BLaER1 (cell line): Measurements from ENCODE around the gene RAB3A.

Experiments used
- H3K27ac ChIP-seq: shearing (Covaris generic); formaldehyde crosslinking; 2 replicates; pipeline ENCODE4 v1.8.1; 2022
- H3K27me3 ChIP-seq: shearing (Covaris generic); formaldehyde crosslinking; 2 replicates; pipeline ENCODE4 v1.8.1; 2022
- H3K36me3 ChIP-seq: shearing (Covaris generic); formaldehyde crosslinking; 2 replicates; pipeline ENCODE4 v1.8.1; 2022
- H3K4me1 ChIP-seq: shearing (Covaris generic); formaldehyde crosslinking; 2 replicates; pipeline ENCODE4 v1.8.1; 2022
- H3K4me2 ChIP-seq: shearing (Covaris generic); formaldehyde crosslinking; 2 replicates; pipeline ENCODE4 v1.8.1; 2022
- H3K4me3 ChIP-seq: shearing (Covaris generic); formaldehyde crosslinking; 2 replicates; pipeline ENCODE4 v1.8.1; 2022
- H3K9ac ChIP-seq: shearing (Covaris generic); formaldehyde crosslinking; 2 replicates; pipeline ENCODE4 v1.8.1; 2022
- H3K9me3 ChIP-seq: shearing (Covaris generic); formaldehyde crosslinking; 2 replicates; pipeline ENCODE4 v1.8.1; 2022
- H4K20me1 ChIP-seq: shearing (Covaris generic); formaldehyde crosslinking; 2 replicates; pipeline ENCODE4 v1.8.1; 2022
- Cebpa-rat ChIP-seq: shearing (Covaris generic); IDR thresholded peaks from 2 replicates; pipeline ENCODE4 v1.8.1; 2022

RAB3A gene

DNA sequence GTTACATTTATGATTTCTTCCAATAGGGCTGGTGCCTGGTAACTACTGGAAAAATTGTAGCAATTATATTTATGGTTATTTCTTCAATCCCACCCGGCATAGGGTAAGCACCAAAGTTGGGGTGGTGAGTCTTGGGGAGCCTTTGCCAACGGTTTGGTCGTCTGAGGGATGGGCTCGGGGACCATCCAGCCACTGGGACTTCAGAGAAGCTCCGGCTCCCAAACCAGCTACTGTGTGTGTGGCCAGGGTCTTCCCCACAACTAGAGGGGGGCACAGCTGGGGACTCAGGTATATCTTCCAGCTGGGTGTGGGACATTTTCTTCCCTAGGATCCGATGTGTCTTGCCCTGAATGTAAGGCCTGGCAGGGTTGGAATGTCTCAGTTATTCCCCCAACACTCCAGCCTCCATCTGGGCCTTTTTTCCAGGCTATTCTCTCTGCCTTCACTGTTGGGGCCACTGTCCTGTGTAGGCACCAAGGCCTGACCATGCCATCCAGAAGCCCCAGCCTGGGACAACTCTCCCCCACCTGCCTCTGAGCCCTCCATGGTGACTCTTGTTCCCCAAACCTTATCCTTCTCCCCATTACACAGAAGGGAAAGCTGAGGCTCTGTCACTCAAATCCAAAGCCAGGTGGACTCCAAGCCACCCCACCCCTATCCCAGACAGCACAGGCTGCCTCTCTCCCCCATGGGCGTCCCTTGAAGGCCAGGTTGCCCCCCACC lies 31.4 kb downstream of the RAB3A start:
- H4K20me1 ChIP-seq = no peaks in the 10 kb centered on the region
- H3K4me3 ChIP-seq = no peak overlapping the region
- H3K27ac ChIP-seq = peak overlapping the region; percentile 69; the same call in 1 of the 2 replicates
- no peak for TF ChIP-seq Cebpa-rat
- peaks cover 21% of the 10 kb centered on the region for H3K36me3 ChIP-seq
- no peaks in the 10 kb centered on the region for H3K9me3 ChIP-seq
- peaks cover 74% of the 10 kb centered on the region for H3K4me1 ChIP-seq
- H3K4me2 ChIP-seq = peak overlapping the region; percentile 92
- no peaks in the 10 kb centered on the region for H3K27me3 ChIP-seq
- H3K9ac ChIP-seq = peak overlapping the region; percentile 69; the same call in 1 of the 2 replicates

DNA sequence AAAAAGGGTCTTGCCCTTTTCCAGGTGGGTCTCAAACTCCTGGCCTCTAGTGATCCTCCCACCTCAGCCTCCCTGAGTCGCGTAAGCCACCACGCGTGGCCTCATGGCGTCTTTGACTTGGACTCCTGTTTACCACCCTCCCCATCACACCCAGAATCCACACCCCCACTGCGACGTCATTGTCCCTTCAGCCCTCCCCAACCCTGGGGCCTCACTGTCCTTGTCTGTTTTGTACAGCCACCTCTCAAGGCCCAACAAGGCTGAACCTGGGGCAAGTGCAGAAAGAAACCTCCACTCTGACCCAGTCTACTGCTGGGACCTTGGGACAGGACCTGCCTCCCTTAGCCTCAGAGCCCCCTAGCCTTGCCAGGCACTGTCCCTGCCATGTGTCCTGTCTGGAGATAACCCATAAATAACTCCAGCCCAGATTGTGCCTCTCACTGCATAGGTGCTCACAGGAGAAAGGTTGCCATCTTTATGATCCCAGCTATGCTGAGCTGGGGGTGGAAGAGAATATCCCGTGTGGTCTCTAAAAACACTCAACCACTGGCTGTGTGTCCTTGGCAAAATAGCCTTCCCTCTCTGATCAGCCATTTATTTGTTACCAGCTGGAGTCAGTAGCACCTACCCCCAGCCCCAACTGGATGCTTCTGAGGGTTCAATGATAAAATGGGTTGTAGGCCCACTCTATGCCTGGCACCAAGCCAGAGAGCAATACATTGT lies 32.1 kb downstream of the RAB3A start:
- no peaks in the 10 kb centered on the region for H4K20me1 ChIP-seq
- peak overlapping the region; percentile 92 for H3K4me2 ChIP-seq
- H3K4me3 ChIP-seq = no peak overlapping the region
- TF ChIP-seq Cebpa-rat = no peak
- H3K9ac ChIP-seq = peak overlapping the region; percentile 42; the same call in 1 of the 2 replicates
- no peaks in the 10 kb centered on the region for H3K9me3 ChIP-seq
- H3K4me1 ChIP-seq = peaks cover 74% of the 10 kb centered on the region
- H3K27me3 ChIP-seq = no peaks in the 10 kb centered on the region
- H3K27ac ChIP-seq = peak overlapping the region; percentile 69; the same call in 1 of the 2 replicates
- H3K36me3 ChIP-seq = peaks cover 24% of the 10 kb centered on the region

DNA sequence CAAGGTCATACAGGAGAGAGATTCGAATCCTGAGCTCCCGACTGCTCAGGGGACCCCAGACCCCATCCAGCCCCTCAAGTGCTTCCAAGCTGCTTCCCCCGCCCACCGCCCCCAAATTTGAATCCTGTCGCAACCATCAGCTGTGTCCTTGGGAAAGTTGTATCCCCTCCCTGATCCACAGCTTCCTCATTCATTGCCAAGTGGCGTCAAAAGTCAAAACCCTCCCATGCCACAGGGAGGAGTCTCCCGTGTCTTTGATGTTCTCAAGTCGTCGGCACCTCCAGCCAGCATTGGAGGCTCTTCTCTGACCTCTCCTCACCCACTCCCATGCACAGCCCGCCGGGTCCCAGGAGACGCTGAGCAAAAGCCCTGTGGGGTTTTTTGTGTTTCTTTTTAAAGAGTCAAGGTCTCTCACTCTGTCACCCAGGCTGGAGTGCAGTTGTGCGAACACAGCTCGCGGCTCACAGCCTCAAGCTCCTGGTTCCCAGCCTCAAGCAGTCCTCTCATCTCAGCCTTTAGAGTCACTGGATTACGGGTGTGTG lies 33.1 kb downstream of the RAB3A start:
- no peaks in the 10 kb centered on the region for H4K20me1 ChIP-seq
- no peak overlapping the region for H3K4me3 ChIP-seq
- H3K4me1 ChIP-seq = peaks cover 74% of the 10 kb centered on the region
- H3K27me3 ChIP-seq = no peaks in the 10 kb centered on the region
- H3K4me2 ChIP-seq = peak overlapping the region; percentile 92
- TF ChIP-seq Cebpa-rat = no peak
- H3K27ac ChIP-seq = peak overlapping the region; percentile 78
- no peaks in the 10 kb centered on the region for H3K9me3 ChIP-seq
- H3K9ac ChIP-seq = peak overlapping the region; percentile 42; the same call in 1 of the 2 replicates
- peaks cover 33% of the 10 kb centered on the region for H3K36me3 ChIP-seq

DNA sequence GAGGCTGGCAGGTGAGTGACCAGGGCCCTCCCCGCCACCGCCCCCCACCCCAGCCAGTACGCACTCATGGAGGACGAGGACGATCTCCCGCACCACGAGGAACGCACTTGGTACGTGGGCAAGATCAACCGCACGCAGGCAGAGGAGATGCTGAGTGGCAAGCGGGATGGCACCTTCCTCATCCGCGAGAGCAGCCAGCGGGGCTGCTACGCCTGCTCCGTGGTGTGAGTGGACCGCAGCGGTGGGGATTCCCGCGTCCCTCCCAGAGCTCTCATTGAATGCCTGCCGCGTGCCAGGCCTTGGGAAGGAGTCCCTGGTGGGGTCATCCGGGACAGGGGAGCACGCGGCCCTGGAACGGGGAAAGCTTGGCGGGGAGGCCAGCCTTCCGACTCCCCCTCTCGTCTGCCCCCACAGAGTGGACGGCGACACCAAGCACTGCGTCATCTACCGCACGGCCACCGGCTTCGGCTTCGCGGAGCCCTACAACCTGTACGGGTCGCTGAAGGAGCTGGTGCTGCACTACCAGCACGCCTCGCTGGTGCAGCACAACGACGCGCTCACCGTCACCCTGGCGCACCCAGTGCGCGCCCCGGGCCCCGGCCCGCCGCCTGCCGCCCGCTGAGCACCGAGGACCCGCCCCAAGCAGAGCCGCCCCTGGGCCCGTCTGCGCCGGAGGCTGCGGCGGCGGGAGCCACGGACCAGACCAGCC lies 35.0 kb downstream of the RAB3A start:
- no peak for TF ChIP-seq Cebpa-rat
- no peak overlapping the region for H3K4me3 ChIP-seq
- peak overlapping the region; percentile 92 for H3K4me2 ChIP-seq

DNA sequence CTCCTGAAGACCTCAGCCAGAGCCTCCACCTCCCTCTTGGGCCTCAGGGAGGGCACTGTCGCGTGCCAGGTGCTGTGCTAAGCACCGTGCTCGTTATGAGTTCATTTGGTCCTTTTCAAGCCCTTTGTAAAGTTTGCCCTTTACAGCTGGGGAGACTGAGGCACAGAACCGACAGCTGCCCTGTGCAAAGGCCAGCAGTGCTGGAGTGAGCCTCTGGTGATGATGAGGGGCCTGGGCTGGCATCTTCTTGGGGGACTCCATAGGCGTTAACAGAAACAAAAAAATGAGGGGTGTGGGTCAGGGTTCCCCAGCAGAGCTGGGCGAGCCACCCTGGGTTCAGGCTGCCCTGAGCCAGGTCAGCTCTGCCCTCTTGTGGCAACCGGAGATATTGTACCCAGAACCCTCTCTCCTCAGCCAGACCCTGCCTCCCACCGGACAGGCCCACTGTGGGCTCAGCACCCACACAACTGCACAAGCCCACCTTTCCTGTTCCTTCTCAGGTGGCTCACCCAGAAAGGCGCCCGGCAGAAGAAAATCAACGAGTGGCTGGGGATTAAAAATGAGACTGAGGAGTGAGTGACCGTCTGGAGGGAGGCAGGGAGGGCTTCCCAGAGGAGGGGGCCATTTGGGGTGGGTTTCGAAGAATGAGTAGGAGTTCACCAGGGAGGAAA lies 35.7 kb downstream of the RAB3A start:
- Histone ChIP-seq H3K4me2 (no peak overlapping the region), H3K27ac (no peak overlapping the region), H4K20me1 (no peaks in the 10 kb centered on the region), H3K4me1 (peaks cover 50% of the 10 kb centered on the region), H3K4me3 (no peak overlapping the region), H3K9ac (no peak overlapping the region), H3K36me3 (peaks cover 57% of the 10 kb centered on the region), H3K9me3 (no peaks in the 10 kb centered on the region), H3K27me3 (no peaks in the 10 kb centered on the region)
- no peak for TF ChIP-seq Cebpa-rat

More for the DNA sequence above, 35.0 kb downstream of the RAB3A start:
- Histone ChIP-seq H3K9ac (0 out of 2 replicates have a peak overlapping the region, but pooled peaks have one; percentile 61), H4K20me1 (no peaks in the 10 kb centered on the region), H3K27me3 (no peaks in the 10 kb centered on the region), H3K9me3 (no peaks in the 10 kb centered on the region), H3K27ac (peak overlapping the region; percentile 78), H3K4me1 (peaks cover 57% of the 10 kb centered on the region), H3K36me3 (peaks cover 50% of the 10 kb centered on the region)

DNA sequence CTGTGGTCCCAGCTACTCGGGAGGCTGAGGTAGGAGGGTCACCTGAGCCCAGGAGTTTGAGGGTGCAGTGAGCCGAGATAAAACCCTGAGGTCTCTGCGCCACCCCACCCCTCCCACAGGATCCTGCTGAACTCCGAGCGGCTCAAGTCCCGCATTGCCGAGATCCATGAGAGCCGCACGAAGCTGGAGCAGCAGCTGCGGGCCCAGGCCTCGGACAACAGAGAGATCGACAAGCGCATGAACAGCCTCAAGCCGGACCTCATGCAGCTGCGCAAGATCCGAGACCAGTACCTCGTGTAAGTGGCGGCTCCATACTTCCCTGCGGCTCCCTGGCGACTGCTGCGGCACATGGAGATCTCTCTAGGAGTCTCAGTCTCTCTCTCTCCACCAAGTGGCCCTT lies 36.8 kb downstream of the RAB3A start:
- no peaks in the 10 kb centered on the region for H3K27me3 ChIP-seq
- H3K4me2 ChIP-seq = no peak overlapping the region
- H3K9ac ChIP-seq = no peak overlapping the region
- no peaks in the 10 kb centered on the region for H3K9me3 ChIP-seq
- H4K20me1 ChIP-seq = no peaks in the 10 kb centered on the region
- no peak for TF ChIP-seq Cebpa-rat
- H3K27ac ChIP-seq = no peak overlapping the region
- peaks cover 68% of the 10 kb centered on the region for H3K36me3 ChIP-seq
- H3K4me3 ChIP-seq = no peak overlapping the region
- peaks cover 39% of the 10 kb centered on the region for H3K4me1 ChIP-seq

DNA sequence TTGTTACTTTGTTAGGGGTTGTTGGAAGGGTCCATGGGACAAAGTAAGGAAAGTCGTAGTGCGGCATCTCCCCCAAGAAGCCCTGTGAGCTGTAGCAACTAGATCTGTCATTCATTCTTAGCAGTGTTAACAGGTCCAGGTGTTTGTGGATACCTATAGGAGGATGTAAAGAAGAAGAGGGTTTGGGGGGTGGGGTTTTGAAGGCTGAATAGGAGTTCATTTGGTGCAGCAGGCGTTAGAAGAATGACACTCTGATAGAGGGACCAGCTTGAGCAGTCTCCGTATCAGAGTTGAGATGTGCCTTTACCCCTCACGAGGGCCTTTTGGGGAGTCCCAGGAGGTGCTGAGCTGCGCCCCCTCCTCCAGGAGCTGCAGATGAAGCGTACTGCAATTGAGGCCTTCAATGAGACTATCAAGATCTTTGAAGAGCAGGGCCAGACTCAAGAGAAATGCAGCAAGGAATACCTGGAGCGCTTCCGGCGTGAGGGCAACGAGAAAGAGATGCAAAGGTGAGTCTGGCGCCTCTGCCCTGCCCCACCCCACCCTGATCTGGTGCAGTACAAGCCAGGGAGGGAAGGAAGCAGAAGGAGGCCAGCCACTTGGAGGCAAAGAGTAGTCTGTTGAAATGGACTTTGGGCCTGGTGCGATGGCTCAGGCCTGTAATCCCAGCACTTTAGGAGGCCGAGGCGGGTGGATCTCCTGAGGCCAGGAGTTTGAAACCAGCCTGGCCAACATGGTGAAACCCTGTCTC lies 37.9 kb downstream of the RAB3A start:
- Histone ChIP-seq H3K4me1 (peaks cover 34% of the 10 kb centered on the region), H3K9me3 (no peaks in the 10 kb centered on the region), H3K27me3 (no peaks in the 10 kb centered on the region), H3K4me2 (no peak overlapping the region), H3K27ac (no peak overlapping the region), H3K9ac (no peak overlapping the region), H3K36me3 (peaks cover 73% of the 10 kb centered on the region), H4K20me1 (no peaks in the 10 kb centered on the region), H3K4me3 (no peak overlapping the region)
- no peak for TF ChIP-seq Cebpa-rat

DNA sequence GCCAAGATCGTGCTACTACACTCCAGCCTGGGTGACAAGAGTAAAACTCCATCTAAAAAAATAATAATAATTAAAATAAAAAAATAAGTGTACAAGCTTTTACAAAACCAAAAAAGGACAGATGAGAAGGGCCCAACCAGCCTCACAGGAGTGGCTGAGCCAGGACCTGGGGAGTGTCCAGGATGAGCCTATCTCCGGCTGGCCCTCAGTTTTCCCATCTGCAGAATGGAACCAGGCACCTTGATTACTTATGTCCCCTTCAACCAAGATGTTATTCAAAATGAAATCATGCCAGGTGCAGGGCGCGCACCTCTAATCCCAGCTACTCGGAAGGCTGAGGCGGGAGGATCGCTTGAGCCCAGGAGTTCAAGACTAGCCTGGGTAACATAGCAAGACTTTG lies 39.8 kb downstream of the RAB3A start:
- Histone ChIP-seq H3K9ac (no peak overlapping the region), H4K20me1 (no peaks in the 10 kb centered on the region), H3K36me3 (peaks cover 67% of the 10 kb centered on the region), H3K4me2 (no peak overlapping the region), H3K9me3 (no peaks in the 10 kb centered on the region), H3K27me3 (no peaks in the 10 kb centered on the region), H3K27ac (no peak overlapping the region), H3K4me3 (no peak overlapping the region), H3K4me1 (peaks cover 28% of the 10 kb centered on the region)
- TF ChIP-seq Cebpa-rat = no peak

DNA sequence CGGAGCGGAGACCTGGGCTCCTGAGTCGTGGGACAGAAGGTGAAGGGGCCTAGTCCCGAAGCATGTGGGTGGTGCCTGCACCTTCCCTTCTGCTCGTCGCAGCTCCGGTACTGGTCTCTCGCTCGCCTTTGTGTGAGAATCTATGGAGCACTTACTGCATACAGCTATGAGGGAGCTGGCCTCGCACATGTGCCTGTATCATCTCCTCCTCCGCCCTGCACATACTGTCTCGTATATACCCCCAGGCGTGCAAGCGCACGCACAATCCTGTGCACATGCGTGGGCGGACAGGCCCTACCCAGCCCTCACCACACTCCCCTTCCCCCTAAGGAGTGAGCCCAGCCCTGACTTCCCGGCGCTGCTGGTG lies 42.2 kb downstream of the RAB3A start:
- H3K27ac ChIP-seq = no peak overlapping the region
- peaks cover 7% of the 10 kb centered on the region; the same call in 1 of the 2 replicates for H4K20me1 ChIP-seq
- peaks cover 33% of the 10 kb centered on the region for H3K4me1 ChIP-seq
- no peaks in the 10 kb centered on the region for H3K27me3 ChIP-seq
- no peak overlapping the region for H3K4me3 ChIP-seq
- no peak for TF ChIP-seq Cebpa-rat
- H3K9me3 ChIP-seq = no peaks in the 10 kb centered on the region
- no peak overlapping the region for H3K9ac ChIP-seq
- peaks cover 51% of the 10 kb centered on the region for H3K36me3 ChIP-seq
- H3K4me2 ChIP-seq = peak overlapping the region; percentile 53
